ENCODE measurements around the gene KRT14. TPM values are rescaled to one million over a fixed set of nuclear protein-coding genes. Genes with fewer than 3 reads are reported as not detected.
"Not testable (repeated sequence)": the region's sequence is repeated elsewhere in the genome, so short reads cannot be mapped to it uniquely, and the experiment has no call there.

Gene KRT14
- total and polyA plus RNA-seq, 2 donors (not counting 3 experiments of a cell fraction or from before 2014, with no cell fraction given), result 0.12 to 0.66 TPM

- Histone ChIP-seq H3K9me3 (replicated peaks; ENCODE audit: control insufficient read depth, insufficient read depth, low read length) (no peaks in the 10 kb centered on the region), H3K27me3 (ENCODE audit: control insufficient read depth in 2 of 2, insufficient read depth in 2 of 2, low read length in 2 of 2) (no peaks in the 10 kb centered on the region), H3K4me2 (ENCODE audit: insufficient read depth, low read length) (no peak within 1 kb of the TSS), H4K20me1 (replicated peaks; ENCODE audit: control insufficient read depth, extremely low read depth, insufficient read depth, low read length) (no peaks in the 10 kb centered on the region), H3K9me1 (replicated peaks; ENCODE audit: control insufficient read depth, extremely low read depth, insufficient read depth, low read length) (no peaks in the 10 kb centered on the region), H3K27ac (ENCODE audit: insufficient read depth, low read depth, low read length) (no peak within 1 kb of the TSS), H3K79me2 (ENCODE audit: control insufficient read depth, insufficient read depth, low read length) (no peaks in the 10 kb centered on the region), H3K9ac (replicated peaks; ENCODE audit: extremely low read depth, insufficient read depth, low read length) (no peak within 1 kb of the TSS), H3K4me3 (replicated peaks in 1 of 3; ENCODE audit: insufficient read depth in 1 of 3, low read depth in 1 of 3, low read length in 3 of 3) (no peak within 1 kb of the TSS), H3K36me3 (ENCODE audit: control insufficient read depth in 2 of 2, extremely low read depth in 1 of 2, insufficient read depth in 2 of 2, low read length in 2 of 2) (no peaks in the 10 kb centered on the region), H2AFZ (ENCODE audit: low read depth, low read length) (no peak within 1 kb of the TSS), H3K4me1 (ENCODE audit: control insufficient read depth, extremely low read depth, insufficient read depth, low read length) (no peaks in the 10 kb centered on the region)
- FAIRE-seq (no peak), DNase-seq (ENCODE audit: low read depth, low spot score) (no peak)
- no peak for TF ChIP-seq GATA2 (IDR thresholded peaks at IDR 0.05; ENCODE audit: insufficient read depth, insufficient read length, low read depth, low read length)
- TF ChIP-seq EZH2 (IDR thresholded peaks at IDR 0.05; ENCODE audit: borderline replicate concordance, low read depth, low read length, severe bottlenecking), result no peak
- no peak for TF ChIP-seq FOS (IDR thresholded peaks at IDR 0.05; ENCODE audit: borderline replicate concordance, insufficient read depth, low read length)
- no peak for TF ChIP-seq JUN (IDR thresholded peaks at IDR 0.05; ENCODE audit: borderline replicate concordance, insufficient read depth, insufficient read length, low read depth)
- TF ChIP-seq POLR2A (IDR thresholded peaks at IDR 0.05; ENCODE audit: low read depth, low read length), result no peak
- TF ChIP-seq, protein P1, sequence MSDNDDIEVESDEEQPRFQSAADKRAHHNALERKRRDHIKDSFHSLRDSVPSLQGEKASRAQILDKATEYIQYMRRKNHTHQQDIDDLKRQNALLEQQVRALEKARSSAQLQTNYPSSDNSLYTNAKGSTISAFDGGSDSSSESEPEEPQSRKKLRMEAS (IDR thresholded peaks at IDR 0.05; ENCODE audit: insufficient read depth, insufficient read length), result no peak
- TF ChIP-seq CTCF (IDR thresholded peaks at IDR 0.05; ENCODE audit: extremely low read depth in 1 of 2, insufficient read depth in 1 of 2, low read depth in 1 of 2, low read length in 2 of 2), result no peak
- TF ChIP-seq MYC (IDR thresholded peaks at IDR 0.05; ENCODE audit: low read depth, low read length), result no peak
- no peak for TF ChIP-seq POLR2AphosphoS5 (IDR thresholded peaks at IDR 0.05; ENCODE audit: insufficient read depth, low read depth, low read length)
- no TSS peak for BruUV-seq (replicated peaks)
- CTCF ChIA-PET, result interaction anchor here (1.8 kb wide), 1 partner anchor 24 kb away, joined by 7 read pairs; no protein-coding TSS in a partner anchor
- dilution Hi-C loops (cut with MboI; ENCODE audit: extremely low pct_ligation_motif_present, low sequenced_read_pairs) (no loop called here), intact Hi-C loops (cut with micrococcal nuclease) (no loop called here)
- POLR2A ChIA-PET, result no interaction called here
These were observed 37.8 kb upstream of the KRT14 start, which contains the start of gene KRT17 for GRCh38 chr17:41624208-41625101. TSS of gene KRT17 (minus strand) at chr17:41624575. CDS start at chr17:41624509, 66 bp downstream.

DNA sequence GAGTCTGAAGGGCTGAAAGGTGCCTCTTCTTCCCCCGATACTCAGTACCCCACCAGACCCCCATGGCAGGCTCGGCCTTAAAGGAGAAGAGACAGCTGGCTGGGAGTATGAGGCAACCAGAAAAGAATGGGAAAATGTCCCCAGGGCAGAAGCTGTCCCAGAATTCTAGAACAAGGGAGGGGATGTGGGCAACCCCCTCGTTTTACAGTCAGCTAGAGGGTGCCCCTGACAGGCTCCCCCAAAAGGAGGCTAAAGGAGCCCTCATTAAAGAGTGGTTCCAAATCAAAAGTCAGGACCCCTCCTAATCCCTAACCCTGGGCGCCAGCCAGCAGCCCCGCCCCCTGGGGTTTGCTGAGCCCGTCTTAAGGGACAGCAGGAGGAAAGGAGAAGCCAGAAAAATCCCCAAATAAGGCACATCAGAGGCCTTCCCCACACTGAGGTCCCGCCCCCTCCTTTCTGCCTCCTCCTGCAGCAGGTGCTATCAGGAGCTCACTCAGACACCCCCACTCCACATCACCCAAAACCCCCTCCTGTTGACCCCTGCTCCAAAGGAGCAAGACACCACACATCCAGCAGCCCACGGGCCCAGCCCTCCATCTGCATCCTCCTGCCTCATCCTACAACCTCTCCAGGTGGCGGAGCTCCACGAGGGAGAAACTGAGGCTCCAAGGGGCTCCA is 36.6 kb upstream of the KRT14 start:
- H3K9ac ChIP-seq (replicated peaks; ENCODE audit: extremely low read depth, insufficient read depth, low read length); H3K36me3 ChIP-seq (ENCODE audit: control insufficient read depth in 2 of 2, extremely low read depth in 1 of 2, insufficient read depth in 2 of 2, low read length in 2 of 2); H3K4me3 ChIP-seq (replicated peaks in 1 of 3; ENCODE audit: insufficient read depth in 1 of 3, low read depth in 1 of 3, low read length in 3 of 3); FAIRE-seq; intact Hi-C loops (cut with micrococcal nuclease); H3K9me1 ChIP-seq (replicated peaks; ENCODE audit: control insufficient read depth, extremely low read depth, insufficient read depth, low read length); H3K79me2 ChIP-seq (ENCODE audit: control insufficient read depth, insufficient read depth, low read length); POLR2A ChIA-PET; H3K4me1 ChIP-seq (ENCODE audit: control insufficient read depth, extremely low read depth, insufficient read depth, low read length); dilution Hi-C loops (cut with MboI; ENCODE audit: extremely low pct_ligation_motif_present, low sequenced_read_pairs); H2AFZ ChIP-seq (ENCODE audit: low read depth, low read length); DNase-seq (ENCODE audit: low read depth, low spot score); H3K27me3 ChIP-seq (ENCODE audit: control insufficient read depth in 2 of 2, insufficient read depth in 2 of 2, low read length in 2 of 2); BruUV-seq (replicated peaks); H3K9me3 ChIP-seq (replicated peaks; ENCODE audit: control insufficient read depth, insufficient read depth, low read length); H3K4me2 ChIP-seq (ENCODE audit: insufficient read depth, low read length); H4K20me1 ChIP-seq (replicated peaks; ENCODE audit: control insufficient read depth, extremely low read depth, insufficient read depth, low read length); H3K27ac ChIP-seq (ENCODE audit: insufficient read depth, low read depth, low read length): not testable (repeated sequence)
- CTCF ChIA-PET, result interaction anchor here (1.8 kb wide), 1 partner anchor 25 kb away, joined by 7 read pairs; no protein-coding TSS in a partner anchor

Measured in endothelial cell of umbilical vein (primary cell).